IMR-90 (cell line): Measurements from ENCODE around the gene SLC9C2. TPM values are rescaled to one million over a fixed set of nuclear protein-coding genes. Genes with fewer than 3 reads are reported as not detected.

Experiments
- ATAC-seq: fragments of 200-7000 bp; cut with Tn5 transposase; 2 replicates; pipeline ENCODE4 v1.9.1; 2020; ENCODE audit warnings: low read depth, mild to moderate bottlenecking, moderate library complexity
- BruUV-seq: library from RNA; stranded (reverse); fragments of 400-500 nt; replicated peaks from 2 replicates; lab custom pipeline; 2021; lab: Mats Ljungman, UMichigan
- CTCF ChIA-PET: fragments of 300-600 bp; formaldehyde crosslinking; extraction: SDS; loops from one replicate; lab custom pipeline; 2021; ENCODE audit warnings: antibody characterized with exemption; lab: Yijun Ruan, JAX
- POLR2A ChIA-PET: fragments of 300-600 bp; sonication (Branson Sonifier 250); formaldehyde crosslinking; loops from one replicate; lab custom pipeline; 2022; ENCODE audit warnings: antibody characterized with exemption; ENCODE audit not compliant: unreplicated experiment; lab: Charles Lee
- DNase-seq: peaks from one replicate; pipeline ENCODE4 v3.0.0; 2013
- H2AFZ ChIP-seq: replicated peaks from 2 replicates; pipeline ENCODE3; 2013; ENCODE audit warnings: low read length, mild to moderate bottlenecking; ENCODE audit not compliant: poor library complexity
- H2AK5ac ChIP-seq: 2 replicates; pipeline ENCODE4 v1.6.1; 2013; ENCODE audit warnings: low read depth, low read length, inconsistent platforms
- H2AK9ac ChIP-seq: replicated peaks from 2 replicates; pipeline ENCODE3; 2013; ENCODE audit warnings: mild to moderate bottlenecking, low read depth, low read length, moderate library complexity; ENCODE audit not compliant: poor library complexity
- H2BK120ac ChIP-seq: 2 replicates; pipeline ENCODE4 v1.6.1; 2013; ENCODE audit warnings: low read depth, low read length, inconsistent platforms
- H2BK15ac ChIP-seq: 3 replicates; pipeline ENCODE4 v1.6.1; 2013; ENCODE audit warnings: low read depth, low read length, inconsistent platforms
- H2BK20ac ChIP-seq: 2 replicates; pipeline ENCODE4 v1.6.1; 2013; ENCODE audit warnings: low read depth, mild to moderate bottlenecking, inconsistent platforms, low read length, moderate library complexity
- H2BK5ac ChIP-seq: 2 replicates; pipeline ENCODE4 v1.6.1; 2013; ENCODE audit warnings: mild to moderate bottlenecking, low read depth, low read length, inconsistent platforms; ENCODE audit not compliant: poor library complexity, severe bottlenecking
- H3K14ac ChIP-seq: replicated peaks from 2 replicates; pipeline ENCODE4 v1.6.1; 2013; ENCODE audit warnings: low read depth, low read length, inconsistent platforms
- H3K18ac ChIP-seq: 2 replicates; pipeline ENCODE4 v1.6.1; 2013; ENCODE audit warnings: low read depth, low read length, control low read depth
- H3K23ac ChIP-seq: 2 replicates; pipeline ENCODE4 v1.6.1; 2013; ENCODE audit warnings: low read depth, low read length, inconsistent platforms
- H3K27ac ChIP-seq: 2 replicates; pipeline ENCODE4 v1.5.1; 2013; ENCODE audit warnings: mild to moderate bottlenecking, control low read depth, low read length; ENCODE audit not compliant: insufficient read depth
- H3K27me3 ChIP-seq: 2 replicates; pipeline ENCODE4 v1.6.1; 2013; ENCODE audit warnings: low read length; ENCODE audit not compliant: control insufficient read depth, insufficient read depth
- H3K36me3 ChIP-seq: 2 replicates; pipeline ENCODE4 v1.6.1; 2013; ENCODE audit warnings: low read length, mixed read lengths; ENCODE audit not compliant: control insufficient read depth, insufficient read depth
- H3K4ac ChIP-seq: 2 replicates; pipeline ENCODE4 v1.6.1; 2013; ENCODE audit warnings: low read depth, low read length, inconsistent platforms
- H3K4me1 ChIP-seq: 2 replicates; pipeline ENCODE4 v1.6.1; 2013; ENCODE audit warnings: low read length, mixed read lengths; ENCODE audit not compliant: control insufficient read depth, insufficient read depth
- H3K4me2 ChIP-seq: 2 replicates; pipeline ENCODE4 v1.6.1; 2013; ENCODE audit warnings: low read depth, mild to moderate bottlenecking, control low read depth, low read length, moderate library complexity
- H3K4me3 ChIP-seq: 2 replicates; pipeline ENCODE4 v1.5.1; 2013; ENCODE audit warnings: low read depth, mild to moderate bottlenecking, control low read depth, low read length, moderate library complexity; ENCODE audit not compliant: insufficient read depth
- H3K56ac ChIP-seq: 2 replicates; pipeline ENCODE4 v1.6.1; 2013; ENCODE audit warnings: low read length, inconsistent platforms; ENCODE audit not compliant: insufficient read depth; ENCODE audit errors: extremely low read depth
- H3K79me1 ChIP-seq, 2 experiments: 2 replicates each; pipeline ENCODE4 v1.6.1; 2013; ENCODE audit warnings: low read length in 2 of 2, inconsistent platforms in 1 of 2, low read depth in 1 of 2
- H3K9ac ChIP-seq: 2 replicates; pipeline ENCODE4 v1.6.1; 2013; ENCODE audit warnings: low read depth, low read length, control low read depth
- H3K9me1 ChIP-seq: 2 replicates; pipeline ENCODE4 v1.6.1; 2013; ENCODE audit warnings: low read length, inconsistent platforms; ENCODE audit not compliant: insufficient read depth
- H3K9me3 ChIP-seq: 2 replicates; pipeline ENCODE4 v1.6.1; 2013; ENCODE audit warnings: low read length; ENCODE audit not compliant: control insufficient read depth, insufficient read depth
- H4K20me1 ChIP-seq: 2 replicates; pipeline ENCODE4 v1.6.1; 2013; ENCODE audit warnings: low read length, inconsistent platforms; ENCODE audit not compliant: insufficient read depth
- H4K5ac ChIP-seq: 2 replicates; pipeline ENCODE4 v1.6.1; 2013; ENCODE audit warnings: mild to moderate bottlenecking, low read depth, low read length, control low read depth
- H4K8ac ChIP-seq, 2 experiments: 2 replicates each; pipeline ENCODE4 v1.6.1; 2013; ENCODE audit warnings: low read depth in 2 of 2, low read length in 2 of 2, control low read depth in 1 of 2, inconsistent platforms in 1 of 2
- H4K91ac ChIP-seq: 2 replicates; pipeline ENCODE4 v1.6.1; 2013; ENCODE audit warnings: low read depth, low read length, inconsistent platforms; ENCODE audit not compliant: insufficient read depth
- BHLHE40 ChIP-seq: fragments of 150-350 bp; IDR thresholded peaks from 2 replicates; pipeline ENCODE4 v1.6.1; 2016; ENCODE audit warnings: mild to moderate bottlenecking, low read depth, low read length
- CEBPB ChIP-seq: IDR thresholded peaks from 2 replicates; pipeline ENCODE4 v1.6.1; 2012; ENCODE audit warnings: low read depth, low read length, improper control_type of control experiment
- CHD1 ChIP-seq: IDR thresholded peaks from 2 replicates; pipeline ENCODE4 v1.6.1; 2012; ENCODE audit warnings: low read depth, low read length, improper control_type of control experiment
- FOS ChIP-seq: fragments of 150-350 bp; IDR thresholded peaks from 2 replicates; pipeline ENCODE4 v1.6.1; 2016; ENCODE audit warnings: low read depth, low read length
- MAFK ChIP-seq: IDR thresholded peaks from 2 replicates; pipeline ENCODE4 v1.6.1; 2012; ENCODE audit warnings: low read depth, low read length, improper control_type of control experiment
- MAZ ChIP-seq: IDR thresholded peaks from 2 replicates; pipeline ENCODE4 v1.6.1; 2012; ENCODE audit warnings: low read depth, mild to moderate bottlenecking, low read length, improper control_type of control experiment, moderate library complexity, borderline replicate concordance
- MXI1 ChIP-seq: IDR thresholded peaks from 2 replicates; pipeline ENCODE4 v1.6.1; 2012; ENCODE audit warnings: low read depth, mild to moderate bottlenecking, low read length, moderate library complexity, borderline replicate concordance
- NFE2L2 ChIP-seq: fragments of 150-350 bp; IDR thresholded peaks from 2 replicates; pipeline ENCODE4 v1.6.1; 2016; ENCODE audit warnings: low read depth, mild to moderate bottlenecking, low read length
- POLR2A ChIP-seq: IDR thresholded peaks from 2 replicates; pipeline ENCODE4 v1.6.1; 2012; ENCODE audit warnings: mild to moderate bottlenecking, low read depth, low read length
- RAD21 ChIP-seq: IDR thresholded peaks from 2 replicates; pipeline ENCODE4 v1.6.1; 2012; ENCODE audit warnings: low read length, improper control_type of control experiment
- RCOR1 ChIP-seq: IDR thresholded peaks from 2 replicates; pipeline ENCODE4 v1.6.1; 2012; ENCODE audit warnings: mild to moderate bottlenecking, low read length, improper control_type of control experiment; ENCODE audit not compliant: insufficient replicate concordance
- RFX5 ChIP-seq: IDR thresholded peaks from 2 replicates; pipeline ENCODE4 v1.8.0; 2012; ENCODE audit warnings: low read depth, mild to moderate bottlenecking, low read length, moderate library complexity
- SMC3 ChIP-seq: fragments of 150-350 bp; IDR thresholded peaks from 2 replicates; pipeline ENCODE4 v1.6.1; 2016; ENCODE audit warnings: low read depth, mild to moderate bottlenecking, antibody characterized with exemption, low read length, moderate library complexity
- USF2 ChIP-seq: fragments of 150-350 bp; IDR thresholded peaks from 2 replicates; pipeline ENCODE4 v1.6.1; 2017; ENCODE audit warnings: mild to moderate bottlenecking, antibody characterized with exemption, low read length, low read depth
- WGBS, 2 experiments: methylation state at CpG; one replicate each; pipeline versions ENCODE4 v1.1.5 to v1.1.7; 2013; ENCODE audit warnings: missing lambda C conversion rate in 2 of 2; ENCODE audit not compliant: insufficient read length in 1 of 2; ENCODE audit errors: extremely low coverage in 2 of 2; 5-methylcytosine and 5-hydroxymethylcytosine counted together
- dilution Hi-C: fragments of 300-500 bp; cut with HindIII; formaldehyde crosslinking; loops from one replicate; pipeline ENCODE4 v1.14.3; 2018; ENCODE audit warnings: low sequenced_read_pairs; ENCODE audit not compliant: unreplicated experiment
- in situ Hi-C: fragments of 300-500 bp; cut with MboI; formaldehyde crosslinking; loops from 3 replicates; pipeline ENCODE4 v1.14.3; 2019; ENCODE audit warnings: low sequenced_read_pairs, inconsistent platforms, mixed read lengths
- intact Hi-C: fragments of 100-400 bp; cut with micrococcal nuclease; formaldehyde crosslinking; loops from 2 replicates; pipeline ENCODE4 v1.10.0; 2022
- polyA plus RNA-seq, 3 experiments: library from polyadenylated mRNA; depleted of rRNA; stranded (reverse); fragments of >200 nt; gene quantifications; 2 replicates each; pipeline ENCODE4 v1.2.3, GENCODE V29; 2012; ENCODE audit warnings: low replicate concordance in 1 of 3
- total RNA-seq: library from RNA; depleted of rRNA; stranded (reverse); fragments of >200 nt; gene quantifications from 2 replicates; pipeline ENCODE4 v1.2.3, GENCODE V29; 2012
- TF ChIP-seq, protein P1 (sequence below): fragments of 150-350 bp; IDR thresholded peaks from 2 replicates; pipeline ENCODE4 v1.6.1; 2016; ENCODE audit warnings: low read depth, mild to moderate bottlenecking, low read length, moderate library complexity, borderline replicate concordance
- TF ChIP-seq, protein P2 (sequence below): conservative IDR thresholded peaks from 2 replicates; pipeline ENCODE4 v1.5.1; 2012; ENCODE audit warnings: mild to moderate bottlenecking, low read depth, low read length, improper control_type of control experiment

Gene SLC9C2
- total and polyA plus RNA-seq, 2 of the 4 experiments (the other 2 are of a cell fraction): not detected

DNA sequence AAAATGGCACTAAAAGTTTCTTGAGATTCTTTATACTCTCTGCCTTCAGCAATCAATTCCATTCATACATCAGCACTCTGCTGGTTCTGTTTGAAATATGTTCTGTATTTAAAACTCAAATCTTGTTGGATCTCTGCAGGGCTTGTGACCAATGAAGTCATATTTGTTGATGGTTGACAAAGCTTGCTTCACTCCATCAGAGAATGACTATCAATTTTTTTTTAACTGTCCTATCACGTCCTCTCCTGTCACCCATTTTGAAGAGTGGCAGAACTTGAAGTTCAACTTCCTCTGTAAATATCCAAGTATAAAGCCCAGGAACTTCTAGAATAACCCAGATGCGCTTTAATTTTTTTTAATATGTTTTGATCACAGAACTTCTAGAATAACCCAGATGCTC is 114.9 kb downstream of the SLC9C2 start:
- Histone ChIP-seq H3K18ac (no peak overlapping the region), H2BK20ac (no peak overlapping the region), H3K4me1 (no peaks in the 10 kb centered on the region), H2AFZ (no peak overlapping the region), H3K9me3 (no peaks in the 10 kb centered on the region), H4K20me1 (no peaks in the 10 kb centered on the region), H3K36me3 (peaks cover 41% of the 10 kb centered on the region), H3K56ac (no peak overlapping the region), H3K14ac (no peak overlapping the region), H2BK120ac (no peak overlapping the region), H3K27me3 (no peaks in the 10 kb centered on the region), H4K8ac (no peak overlapping the region), H4K5ac (no peak overlapping the region), H4K91ac (no peak overlapping the region), H2BK15ac (no peak overlapping the region), H2BK5ac (no peak overlapping the region), H3K4me2 (no peak overlapping the region), H3K9me1 (peaks cover 2% of the 10 kb centered on the region; the same call in 1 of the 2 replicates), H3K4me3 (no peak overlapping the region), H3K23ac (no peak overlapping the region), H3K79me1 (no peaks in the 10 kb centered on the region; a peak in 3 of 4 replicates), H3K27ac (no peak overlapping the region), H2AK9ac (no peak overlapping the region), H3K9ac (no peak overlapping the region), H2AK5ac (no peak overlapping the region), H3K4ac (no peak overlapping the region)
- DNase-seq: no peak
- dilution Hi-C loops: no loop called here
- TSS peak; percentile 97 for BruUV-seq
- intact Hi-C loops: no loop called here
- in situ Hi-C loops: no loop called here
- TF ChIP-seq MAZ (no peak), USF2 (no peak), CHD1 (no peak), RCOR1 (no peak), MXI1 (no peak), RFX5 (no peak), SMC3 (no peak), BHLHE40 (no peak), MAFK (no peak), NFE2L2 (no peak), FOS (no peak), RAD21 (no peak), CEBPB (no peak), POLR2A (no peak)
- TF ChIP-seq, protein P1, sequence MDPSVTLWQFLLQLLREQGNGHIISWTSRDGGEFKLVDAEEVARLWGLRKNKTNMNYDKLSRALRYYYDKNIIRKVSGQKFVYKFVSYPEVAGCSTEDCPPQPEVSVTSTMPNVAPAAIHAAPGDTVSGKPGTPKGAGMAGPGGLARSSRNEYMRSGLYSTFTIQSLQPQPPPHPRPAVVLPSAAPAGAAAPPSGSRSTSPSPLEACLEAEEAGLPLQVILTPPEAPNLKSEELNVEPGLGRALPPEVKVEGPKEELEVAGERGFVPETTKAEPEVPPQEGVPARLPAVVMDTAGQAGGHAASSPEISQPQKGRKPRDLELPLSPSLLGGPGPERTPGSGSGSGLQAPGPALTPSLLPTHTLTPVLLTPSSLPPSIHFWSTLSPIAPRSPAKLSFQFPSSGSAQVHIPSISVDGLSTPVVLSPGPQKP: no peak
- TF ChIP-seq, protein P2, sequence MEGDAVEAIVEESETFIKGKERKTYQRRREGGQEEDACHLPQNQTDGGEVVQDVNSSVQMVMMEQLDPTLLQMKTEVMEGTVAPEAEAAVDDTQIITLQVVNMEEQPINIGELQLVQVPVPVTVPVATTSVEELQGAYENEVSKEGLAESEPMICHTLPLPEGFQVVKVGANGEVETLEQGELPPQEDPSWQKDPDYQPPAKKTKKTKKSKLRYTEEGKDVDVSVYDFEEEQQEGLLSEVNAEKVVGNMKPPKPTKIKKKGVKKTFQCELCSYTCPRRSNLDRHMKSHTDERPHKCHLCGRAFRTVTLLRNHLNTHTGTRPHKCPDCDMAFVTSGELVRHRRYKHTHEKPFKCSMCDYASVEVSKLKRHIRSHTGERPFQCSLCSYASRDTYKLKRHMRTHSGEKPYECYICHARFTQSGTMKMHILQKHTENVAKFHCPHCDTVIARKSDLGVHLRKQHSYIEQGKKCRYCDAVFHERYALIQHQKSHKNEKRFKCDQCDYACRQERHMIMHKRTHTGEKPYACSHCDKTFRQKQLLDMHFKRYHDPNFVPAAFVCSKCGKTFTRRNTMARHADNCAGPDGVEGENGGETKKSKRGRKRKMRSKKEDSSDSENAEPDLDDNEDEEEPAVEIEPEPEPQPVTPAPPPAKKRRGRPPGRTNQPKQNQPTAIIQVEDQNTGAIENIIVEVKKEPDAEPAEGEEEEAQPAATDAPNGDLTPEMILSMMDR: no peak
- POLR2A ChIA-PET: no interaction called here
- ATAC-seq: no peak
- CTCF ChIA-PET: no interaction called here
- no CpG with 5 or more reads among the region's 2 CpGs for WGBS, 2 experiments
